GM18868 (cell line): ENCODE results near the gene MLIP.

ENCODE experiments used
- ATAC-seq: cut with Tn5 transposase; IDR thresholded peaks from one replicate; pipeline ENCODE4 v1.9.1; 2021; ENCODE audit warnings: mild to moderate bottlenecking, moderate library complexity; ENCODE audit not compliant: unreplicated experiment

The MLIP gene

GRCh38 chr6:54273214-54273820, 162.1 kb downstream of the MLIP start:
- no peak for ATAC-seq

GRCh38 chr6:54274383-54274782, 163.1 kb downstream of the MLIP start:
- no peak for ATAC-seq

DNA sequence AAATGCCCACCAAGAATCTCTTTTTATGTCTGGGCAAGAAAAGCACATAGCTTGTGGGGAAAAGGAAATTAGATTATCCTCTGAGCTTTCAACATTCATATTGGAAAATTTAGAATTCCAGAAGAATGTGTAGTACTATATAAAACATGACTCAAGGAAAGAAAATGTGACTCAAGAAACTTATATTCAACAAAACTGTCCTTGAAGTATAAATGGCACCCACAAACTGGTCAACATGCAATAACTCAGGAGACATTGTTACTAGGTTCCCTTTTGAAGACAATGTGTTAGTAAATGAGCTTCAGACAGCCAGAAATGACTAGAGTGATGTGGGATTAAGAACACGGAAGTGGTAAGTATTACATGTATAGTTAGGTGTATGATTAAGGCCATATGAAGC, 170.9 kb downstream of the MLIP start:
- ATAC-seq, result no peak

- no peak for ATAC-seq
Measured at GRCh38 chr6:54284161-54284860, 173.1 kb downstream of the MLIP start.

DNA sequence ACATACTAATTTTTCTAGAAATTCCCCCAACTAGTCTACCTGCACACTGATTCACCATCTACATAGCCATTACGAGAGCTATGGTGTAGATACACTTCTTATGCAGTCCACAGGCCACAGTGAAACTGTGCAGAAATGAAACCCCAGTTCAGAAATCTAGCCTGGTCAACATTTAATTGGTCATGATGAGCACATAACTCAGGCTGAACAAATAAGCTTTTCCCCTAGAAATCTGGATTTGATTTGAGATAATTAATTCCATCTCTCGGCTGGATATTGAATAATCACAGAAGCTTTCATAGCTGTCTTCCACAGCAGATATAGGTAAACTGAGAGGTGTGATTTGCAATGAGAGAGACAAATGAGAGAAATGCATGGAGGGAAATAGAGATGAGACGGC, 174.4 kb downstream of the MLIP start:
- ATAC-seq, result no peak

DNA sequence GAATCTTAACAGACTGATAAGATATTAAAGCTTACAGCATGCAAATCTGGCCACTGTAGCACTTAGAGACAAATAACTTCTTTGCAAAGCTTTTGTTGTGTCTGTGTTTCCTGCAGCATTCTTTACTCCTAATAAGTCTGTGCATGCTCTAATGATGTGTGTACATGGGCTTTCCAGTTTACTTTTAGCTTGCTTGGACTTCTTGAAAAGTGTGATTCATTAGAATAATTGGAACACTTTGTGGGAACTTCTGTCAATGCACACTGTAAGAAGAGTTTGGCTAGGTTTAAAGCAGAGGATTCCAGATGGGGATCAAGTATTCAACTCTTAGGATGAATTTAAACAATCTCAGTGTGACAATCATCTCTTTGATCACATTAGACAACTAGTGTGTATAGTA, 174.9 kb downstream of the MLIP start:
- no peak for ATAC-seq

DNA sequence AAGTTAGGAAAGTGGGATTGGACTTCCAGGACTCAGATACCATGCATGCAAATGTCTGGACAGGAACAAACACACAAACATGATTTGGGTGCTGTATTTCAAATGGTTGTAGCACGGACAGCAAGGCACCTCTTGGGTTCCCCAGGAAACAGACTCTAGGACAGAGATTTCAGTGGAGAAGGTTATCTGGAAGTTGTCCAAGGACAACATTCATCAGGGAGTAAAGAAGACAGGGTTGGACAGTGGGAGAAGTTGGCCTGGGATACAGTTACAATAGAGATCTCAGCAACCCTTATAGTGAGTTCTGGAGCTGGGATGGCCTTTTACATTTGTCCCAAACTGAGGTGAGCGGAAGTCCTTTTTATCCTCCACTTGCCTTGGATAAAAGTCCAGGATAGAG, 177.2 kb downstream of the MLIP start:
- ATAC-seq, result no peak

- no peak for ATAC-seq
Measured at GRCh38 chr6:54289426-54289825, 178.2 kb downstream of the MLIP start.

DNA sequence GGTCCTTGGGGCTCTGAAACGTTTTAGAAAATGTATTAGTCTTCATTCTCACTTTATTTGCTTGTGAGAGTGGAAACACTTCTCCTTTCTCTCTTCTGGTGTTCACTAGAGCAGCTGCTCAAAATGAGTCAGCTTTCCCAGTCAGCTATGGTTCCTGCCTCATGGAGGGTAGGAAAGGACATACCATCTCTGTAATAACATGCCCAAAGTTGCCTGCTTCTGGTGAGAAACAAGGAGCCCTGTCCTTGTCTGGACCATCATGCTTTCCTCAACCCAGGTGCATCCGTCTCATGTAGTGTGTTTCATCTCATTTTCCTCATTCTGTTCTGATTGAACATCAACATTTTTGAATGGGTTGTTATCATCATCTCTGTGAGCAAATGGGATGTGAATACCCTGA, 179.9 kb downstream of the MLIP start:
- peak; percentile 57 for ATAC-seq

DNA sequence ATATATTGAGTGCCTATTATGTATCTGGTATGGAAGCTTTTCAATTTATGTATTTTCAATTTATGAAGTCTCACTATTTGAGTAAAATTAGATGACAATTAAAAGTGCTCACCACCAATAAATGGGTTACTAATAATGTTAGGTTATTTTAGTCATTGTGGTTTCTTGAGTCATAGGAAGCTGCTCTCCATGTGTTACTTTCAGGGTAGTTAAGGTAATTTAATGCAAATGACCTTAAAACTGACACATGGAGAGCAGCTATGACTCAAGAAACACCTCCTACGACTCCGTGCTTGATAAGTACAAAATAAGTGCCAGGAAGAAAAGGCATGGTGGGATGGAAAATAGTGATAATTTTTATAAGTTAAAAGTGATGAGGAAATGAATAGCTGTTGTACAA, 180.5 kb downstream of the MLIP start:
- peak; percentile 70 for ATAC-seq

- ATAC-seq, result no peak
Measured at GRCh38 chr6:54294965-54295532, 183.8 kb downstream of the MLIP start.

GRCh38 chr6:54299542-54300269, 188.5 kb downstream of the MLIP start:
- no peak for ATAC-seq

GRCh38 chr6:54301770-54302169, 190.5 kb downstream of the MLIP start:
- no peak for ATAC-seq

- ATAC-seq, result no peak
Measured at GRCh38 chr6:54307439-54307910, 196.2 kb downstream of the MLIP start.

- no peak for ATAC-seq
Measured at GRCh38 chr6:54308289-54308985, 197.2 kb downstream of the MLIP start, which contains the start of gene TINAG. Gene TINAG, plus strand, starts transcription at chr6:54308441. Its CDS starts 110 bp downstream, at chr6:54308551.

DNA sequence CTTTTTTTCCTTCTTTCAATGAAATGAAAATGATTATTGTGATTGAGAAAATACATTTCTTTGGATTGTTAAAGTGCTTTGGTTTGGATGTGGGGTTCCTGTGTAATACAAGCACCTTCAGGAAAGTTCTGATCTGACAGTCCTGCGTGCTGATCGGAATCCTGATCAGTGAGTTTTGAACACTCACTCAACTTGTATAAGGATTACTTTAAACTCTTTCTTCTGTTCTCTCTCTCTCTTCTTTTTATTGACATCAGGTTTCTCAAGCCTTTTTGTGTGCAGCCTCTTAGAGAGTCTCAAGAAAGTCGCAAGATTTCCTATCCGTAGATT, 197.7 kb downstream of the MLIP start:
- ATAC-seq, result no peak

- no peak for ATAC-seq
Measured at GRCh38 chr6:54310377-54311152, 199.3 kb downstream of the MLIP start.

- ATAC-seq, result no peak
Measured at GRCh38 chr6:54315656-54316055, 204.4 kb downstream of the MLIP start.
